GM10266 (cell line): Measurements from ENCODE around the gene REL.
"Not testable (repeated sequence)": the region's sequence is repeated elsewhere in the genome, so short reads cannot be mapped to it uniquely, and the experiment has no call there.

Source experiments
- DNase-seq: peaks from one replicate; pipeline ENCODE4 v3.0.0; 2012; ENCODE audit errors: extremely low spot score
- CTCF ChIP-seq: IDR thresholded peaks from 2 replicates; pipeline ENCODE4 v1.5.1; 2012; ENCODE audit warnings: mild to moderate bottlenecking, low read depth; ENCODE audit not compliant: control insufficient read depth, insufficient read depth; ENCODE audit errors: missing control alignments

The REL gene

GRCh38 chr2:60926741-60927552 is 45.6 kb downstream of the REL start:
- TF ChIP-seq CTCF = no peak
- no peak for DNase-seq

DNA sequence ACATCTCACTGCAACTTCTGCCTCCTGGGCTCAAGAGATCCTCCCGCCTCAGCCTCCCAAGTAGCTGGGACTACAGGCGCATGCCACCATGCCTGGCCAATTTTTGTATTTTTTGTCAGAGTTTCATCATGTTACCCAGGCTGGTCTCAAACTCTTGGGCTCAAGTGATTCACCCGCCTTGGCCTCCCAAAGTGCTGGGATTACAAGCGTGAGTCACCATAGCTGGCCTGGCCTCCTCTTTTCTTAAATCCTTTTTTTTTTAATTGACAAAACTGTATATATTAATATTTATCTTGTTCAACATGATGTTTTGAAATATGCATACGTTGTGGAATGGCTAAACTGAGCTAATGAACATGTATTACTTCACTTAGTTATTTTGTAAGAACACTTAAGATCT is 50.7 kb downstream of the REL start:
- DNase-seq = not testable (repeated sequence)

GRCh38 chr2:60932954-60933353 is 51.6 kb downstream of the REL start:
- no peak for DNase-seq
- no peak for TF ChIP-seq CTCF

- TF ChIP-seq CTCF = no peak
- DNase-seq = no peak
Measured at GRCh38 chr2:60934165-60934722, 52.9 kb downstream of the REL start.

- no peak for TF ChIP-seq CTCF
- no peak for DNase-seq
Measured at GRCh38 chr2:60936757-60937156, 55.4 kb downstream of the REL start.

DNA sequence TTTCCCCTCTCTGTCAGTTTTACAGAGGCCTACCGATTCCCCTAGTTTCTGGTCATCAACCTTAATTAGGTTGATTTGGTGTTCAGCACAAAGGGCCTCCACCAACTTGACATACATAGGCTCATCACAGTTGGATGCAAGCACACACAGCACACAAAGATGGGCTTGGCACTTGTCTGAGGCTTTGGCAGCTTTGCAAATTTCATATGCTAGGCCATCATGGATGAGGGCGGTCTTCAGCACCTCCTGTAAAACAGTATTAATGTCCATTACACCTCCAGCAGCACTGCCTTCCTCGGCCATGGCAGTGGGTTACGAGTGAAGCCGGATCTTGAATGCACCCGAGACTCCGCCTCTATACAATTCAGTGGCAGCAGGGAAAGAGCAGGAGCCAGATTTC is 56.9 kb downstream of the REL start:
- no peak for TF ChIP-seq CTCF
- DNase-seq = no peak

DNA sequence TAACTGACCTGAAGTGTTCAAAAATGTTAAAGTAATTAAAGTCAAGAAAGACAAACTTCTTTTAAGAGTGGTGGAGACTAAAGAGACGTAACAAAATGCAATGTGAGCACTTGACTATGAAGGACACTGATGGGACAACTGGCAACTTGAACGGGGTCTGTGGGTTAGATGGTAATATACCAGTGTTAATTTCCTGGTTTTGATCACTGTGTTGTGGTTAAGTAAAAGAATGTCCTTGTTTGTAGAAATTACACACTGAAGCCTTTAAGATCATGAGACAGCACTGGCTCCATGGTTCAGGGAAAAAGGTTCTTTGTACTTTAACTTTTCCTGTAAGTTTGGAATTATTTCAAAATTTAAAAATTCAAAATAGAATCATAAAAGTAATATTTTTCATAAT is 58.2 kb downstream of the REL start:
- TF ChIP-seq CTCF = no peak
- DNase-seq = no peak
